Stimulated activated CD4-positive, alpha-beta T cell treated with anti-CD3 and anti-CD28 coated beads, Interleukin-12 subunit alpha, Interleukin-12 subunit beta, amount 100 ng/mL, for 4 hours (primary cell): ENCODE data around the gene CTNS.

ENCODE experiments used
- DNase-seq: peaks from one replicate; pipeline ENCODE4 v3.0.0-alpha.2; 2020

The CTNS gene

DNA sequence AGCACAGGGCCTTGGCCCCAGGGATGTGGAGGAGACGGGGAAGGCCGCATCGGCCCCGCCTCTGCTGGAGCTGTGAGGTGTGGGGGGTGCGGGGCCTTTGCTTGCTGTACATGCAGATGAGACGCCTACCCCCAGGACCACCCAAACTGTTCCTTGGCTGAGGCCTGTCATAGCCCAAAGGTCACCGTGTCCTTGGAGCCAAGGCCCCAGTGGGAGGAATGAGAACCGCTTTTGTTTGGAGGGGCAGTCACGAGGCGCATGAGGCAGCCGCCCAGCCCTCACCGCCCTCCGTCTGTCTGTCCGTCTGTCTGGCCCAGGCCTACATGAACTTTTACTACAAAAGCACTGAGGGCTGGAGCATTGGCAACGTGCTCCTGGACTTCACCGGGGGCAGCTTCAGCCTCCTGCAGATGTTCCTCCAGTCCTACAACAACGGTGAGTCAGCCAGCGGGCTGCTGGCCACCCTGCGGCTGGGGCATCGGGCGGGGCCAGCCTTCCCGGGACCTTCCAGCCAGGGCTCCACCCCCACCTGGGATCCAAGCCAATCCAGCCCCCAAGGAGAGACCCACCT lies 23.1 kb downstream of the CTNS start:
- DNase-seq: no peak

DNA sequence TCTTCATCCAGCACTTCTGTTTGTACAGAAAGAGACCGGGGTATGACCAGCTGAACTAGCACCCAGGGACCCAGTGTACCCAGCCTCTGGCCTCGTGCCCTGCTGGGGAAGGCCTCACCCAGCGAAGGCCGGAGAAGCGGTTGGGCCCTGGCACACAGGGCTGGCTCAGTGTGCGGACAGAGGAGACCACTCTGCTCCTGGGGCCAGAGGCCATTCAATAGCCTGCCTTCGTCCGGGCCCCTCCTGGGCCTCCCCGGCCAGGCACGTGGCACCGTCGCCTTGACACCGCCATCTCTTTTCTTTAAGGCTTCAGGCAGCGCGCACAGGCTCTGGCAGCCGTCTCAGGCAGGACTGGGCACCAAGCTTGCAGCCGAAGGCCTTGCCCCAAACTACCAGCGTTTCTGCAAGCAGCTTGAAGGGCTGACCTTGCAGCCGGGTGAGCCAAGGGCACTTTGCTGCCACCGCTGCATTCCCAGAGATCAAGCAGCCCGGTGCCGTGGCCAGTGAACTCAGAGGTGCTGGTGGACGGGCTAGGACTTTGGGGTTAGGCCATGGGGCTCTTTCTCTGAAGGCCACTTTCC lies 23.8 kb downstream of the CTNS start:
- no peak for DNase-seq

DNA sequence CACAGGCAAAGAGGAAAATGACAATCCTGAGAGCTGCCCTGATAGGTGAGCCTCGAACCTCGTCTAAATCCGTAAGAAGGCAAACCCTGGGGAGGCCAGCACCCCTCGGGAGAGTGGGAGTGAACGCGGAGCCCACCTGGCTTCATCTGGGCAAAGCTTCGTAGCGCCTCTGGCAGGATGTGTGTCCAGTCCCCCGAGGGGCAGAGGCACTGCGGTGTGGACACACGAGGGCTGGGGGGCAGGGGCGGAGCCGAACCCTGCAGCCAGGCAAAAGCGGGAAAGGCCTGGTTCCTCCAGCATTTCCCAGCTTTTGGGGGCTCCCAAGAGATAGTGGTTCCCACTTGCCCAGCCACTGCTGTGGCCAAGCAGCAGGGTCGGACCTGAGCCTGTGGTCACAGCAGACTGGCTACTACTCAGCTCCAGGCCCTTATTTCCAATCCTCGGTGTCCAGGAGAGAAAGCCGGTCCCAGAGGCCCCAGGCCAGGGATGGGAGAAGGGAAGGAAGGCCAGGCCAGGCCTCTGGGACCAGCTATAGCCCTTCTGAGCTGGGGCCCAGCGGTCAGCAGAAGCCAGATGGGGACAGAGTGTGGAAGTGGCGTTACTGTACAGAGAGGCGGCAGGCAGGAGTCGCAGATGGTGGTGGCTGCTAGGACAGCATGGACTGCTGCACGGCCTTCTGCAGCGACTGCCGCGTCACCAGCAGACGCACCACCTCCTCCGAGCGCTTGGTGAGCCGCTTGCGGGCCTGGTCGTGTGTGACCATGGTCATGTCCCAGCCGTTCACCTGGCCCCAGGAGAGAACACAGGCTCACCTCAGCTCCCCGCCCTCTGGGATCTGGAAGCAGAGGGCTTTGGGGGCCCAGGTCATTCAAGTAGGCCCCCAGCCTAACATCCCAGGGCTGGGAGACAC lies 26.8 kb downstream of the CTNS start:
- DNase-seq: no peak

DNA sequence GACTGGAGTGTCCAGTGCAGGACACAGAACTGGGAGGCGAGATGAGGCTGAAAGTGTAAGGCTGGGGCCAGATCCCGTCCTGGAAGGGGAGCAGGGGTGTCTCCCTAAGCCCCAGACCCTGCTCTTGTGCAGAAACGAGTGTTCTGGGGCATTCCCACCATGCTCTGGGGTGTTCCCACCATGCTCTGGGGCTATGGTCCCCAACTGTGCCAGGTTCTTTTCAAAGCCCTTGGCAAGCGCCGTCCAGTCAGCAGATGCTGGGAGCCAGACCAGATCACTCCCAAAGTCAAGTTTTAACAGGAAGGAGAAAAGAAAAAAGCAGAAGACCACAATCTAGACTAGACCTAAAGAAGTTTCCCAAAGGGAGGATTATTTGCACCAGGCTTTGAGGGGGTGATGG lies 29.3 kb downstream of the CTNS start:
- no peak for DNase-seq

DNA sequence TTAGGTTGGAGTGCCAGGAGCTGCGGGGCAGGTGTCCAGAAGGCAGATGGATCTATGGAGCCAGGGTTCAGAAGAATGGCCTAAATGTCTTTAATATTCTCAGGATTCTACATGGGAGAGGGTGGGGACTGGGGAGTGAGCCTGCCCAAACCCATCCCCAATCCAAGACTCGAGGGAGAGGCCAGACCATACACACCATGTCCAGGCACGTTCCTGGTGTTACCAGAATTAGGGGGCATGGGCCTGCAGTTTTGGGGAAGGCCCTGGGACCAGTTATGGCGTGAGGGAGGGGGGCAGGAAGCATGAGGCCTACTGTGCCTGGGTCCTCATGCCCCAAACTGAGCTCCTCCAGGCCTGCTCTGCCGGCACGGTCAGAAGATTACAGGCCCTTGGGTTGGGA lies 30.0 kb downstream of the CTNS start:
- DNase-seq: no peak

DNA sequence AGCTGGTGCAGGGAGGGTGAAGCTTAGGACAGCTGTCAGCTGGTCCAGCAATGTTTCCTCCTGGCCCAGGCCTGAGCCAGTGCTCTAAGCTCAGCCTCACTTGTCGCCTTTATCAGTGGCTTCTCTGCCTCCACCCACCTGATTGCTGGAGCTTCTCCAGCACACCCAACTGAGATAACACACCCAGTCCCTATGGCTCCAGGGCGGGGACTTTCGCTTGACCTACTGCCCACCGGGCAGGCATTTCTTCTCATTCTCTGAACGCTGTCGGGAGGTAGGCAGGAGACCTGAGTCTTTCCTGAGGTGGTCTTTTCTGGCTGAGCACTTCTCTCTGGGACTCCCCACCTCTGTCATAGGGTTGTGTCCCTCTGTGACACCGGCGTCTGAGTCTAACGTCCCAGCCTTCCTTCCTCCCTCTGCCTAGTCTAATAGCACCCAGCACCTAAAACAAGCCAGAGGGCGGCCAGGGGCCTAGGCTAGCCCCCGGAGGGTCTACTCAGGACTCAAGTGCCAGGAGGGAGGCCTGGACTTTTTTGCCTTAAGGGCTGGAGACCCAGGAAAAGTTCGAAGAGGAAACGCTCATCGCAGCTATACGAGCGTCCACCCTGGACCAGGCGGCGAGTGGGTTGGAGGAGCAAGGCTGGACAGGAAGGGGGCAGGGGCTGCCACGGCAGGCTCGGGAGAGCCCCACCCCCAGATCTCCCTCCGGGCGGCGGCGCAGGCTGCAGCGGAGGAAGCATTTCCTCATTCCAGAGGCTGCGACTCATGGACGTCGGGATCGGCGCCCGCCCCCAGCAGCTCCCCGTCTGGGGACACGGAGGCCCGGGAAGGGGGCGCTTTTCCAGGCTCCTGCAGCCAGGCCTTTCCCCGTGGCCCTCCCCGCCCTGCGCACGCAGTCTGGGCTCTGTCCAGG lies 31.1 kb downstream of the CTNS start:
- no peak for DNase-seq

DNA sequence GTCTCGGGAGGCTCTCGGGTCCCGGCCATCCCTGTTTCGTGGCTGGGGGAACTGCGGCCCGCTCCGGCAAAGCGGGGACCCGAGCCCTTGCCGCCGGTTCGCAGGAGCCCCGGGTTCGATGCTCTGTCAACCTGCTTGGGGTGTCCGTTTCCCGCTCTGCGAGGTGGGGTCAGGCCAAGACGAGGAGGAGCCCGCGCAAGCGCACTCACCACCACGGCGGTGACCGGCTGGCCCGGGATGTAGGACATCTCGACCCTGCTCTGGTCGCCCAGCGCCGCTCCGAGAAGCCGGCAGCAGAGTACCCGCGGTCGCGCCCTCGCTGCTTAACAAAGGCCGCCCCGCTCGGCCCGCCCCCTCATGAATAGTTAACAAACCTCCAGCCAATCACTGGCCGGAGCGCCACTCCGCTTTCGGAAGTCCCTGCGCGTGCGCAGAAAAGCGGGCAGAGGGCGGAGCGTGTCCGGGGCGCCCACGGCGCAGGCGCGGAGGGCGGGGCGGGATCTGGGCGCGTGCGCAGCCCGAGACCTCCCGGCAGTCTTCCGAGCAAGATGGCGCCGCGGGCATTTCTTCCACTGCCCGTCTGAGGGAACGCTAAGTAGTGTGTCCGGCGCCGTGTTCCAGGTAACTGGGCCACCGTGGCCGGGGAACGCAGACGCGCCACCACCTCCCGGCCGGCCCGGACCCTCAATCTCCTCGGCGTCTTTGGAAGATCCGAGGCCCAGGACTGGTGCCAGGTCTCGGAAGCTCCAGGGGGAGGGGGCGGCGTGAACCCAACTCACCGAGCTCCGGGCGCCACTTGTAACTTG lies 31.9 kb downstream of the CTNS start, which contains the start of the genes EMC6 and TAX1BP3:
TSS of gene EMC6 (plus strand) at position 534 of the 806 bp plus-strand sequence. CDS start 335 bp downstream, outside the sequence.
TSS of gene TAX1BP3 (minus strand) at position 300 of the 806 bp plus-strand sequence. CDS start at position 248, 52 bp downstream.
- peak; percentile 99 for DNase-seq

DNA sequence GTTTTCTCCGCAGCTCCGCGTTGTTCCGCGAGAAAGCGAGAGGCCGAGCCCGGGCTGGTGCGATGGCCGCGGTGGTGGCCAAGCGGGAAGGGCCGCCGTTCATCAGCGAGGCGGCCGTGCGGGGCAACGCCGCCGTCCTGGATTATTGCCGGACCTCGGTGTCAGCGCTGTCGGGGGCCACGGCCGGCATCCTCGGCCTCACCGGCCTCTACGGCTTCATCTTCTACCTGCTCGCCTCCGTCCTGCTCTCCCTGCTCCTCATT lies 32.5 kb downstream of the CTNS start:
- no peak for DNase-seq

DNA sequence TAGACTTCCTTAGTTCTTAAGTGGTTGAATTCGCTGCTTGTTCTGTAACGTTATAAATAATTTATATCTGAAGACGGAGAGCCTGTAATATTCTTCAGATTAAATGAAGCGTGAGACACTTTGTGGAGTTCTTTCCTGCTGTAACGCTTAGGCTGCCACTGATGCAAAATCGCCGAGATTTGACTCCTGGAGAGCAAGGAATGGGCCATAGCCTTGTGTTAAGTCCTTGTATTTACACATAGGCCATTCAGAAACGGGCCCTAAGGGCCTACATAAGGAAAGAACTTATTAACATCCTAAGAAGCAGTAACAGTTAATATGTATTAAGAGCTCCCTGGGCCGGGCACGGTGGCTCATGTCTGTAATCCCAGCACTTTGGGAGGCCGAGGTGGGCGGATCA lies 33.0 kb downstream of the CTNS start:
- no peak for DNase-seq

DNA sequence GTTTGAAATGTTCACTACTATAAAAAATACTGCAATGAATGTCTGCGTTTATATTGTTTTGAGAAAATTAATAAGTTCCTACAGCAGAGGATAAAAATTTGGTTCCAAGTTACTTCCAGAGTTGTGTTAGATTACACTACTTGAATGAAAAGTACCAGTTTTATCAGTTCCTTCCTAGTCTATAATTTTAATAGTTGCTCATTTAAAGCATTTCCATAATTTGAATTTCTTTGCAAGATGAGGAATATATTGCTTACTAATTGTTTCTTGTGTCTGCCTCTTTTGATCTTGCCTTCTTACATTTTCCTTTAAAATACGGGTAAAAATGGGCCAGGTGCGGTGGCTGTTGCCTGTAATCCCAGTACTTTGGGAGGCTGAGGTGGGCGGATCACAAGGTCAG lies 36.0 kb downstream of the CTNS start:
- no peak for DNase-seq

DNA sequence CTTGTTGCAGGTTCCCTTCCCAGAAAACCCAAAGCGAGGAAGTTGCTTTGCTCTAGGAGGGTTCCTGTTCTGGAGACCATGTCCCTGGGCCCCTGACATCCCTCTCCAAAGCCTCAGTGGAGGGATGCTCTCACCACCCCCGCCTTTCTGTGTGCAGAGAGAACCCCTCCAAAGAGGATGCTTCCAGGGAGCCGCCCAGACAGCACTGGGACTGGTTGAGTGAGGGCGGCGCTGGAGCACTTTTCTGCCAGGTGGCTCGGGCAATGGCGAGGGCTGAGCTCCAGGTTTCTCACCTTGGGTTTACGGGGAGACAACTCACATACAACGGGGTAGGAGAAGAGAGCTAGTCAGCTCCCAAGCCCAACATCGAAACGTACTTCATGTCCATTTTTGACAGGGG lies 39.3 kb downstream of the CTNS start:
- DNase-seq: no peak

DNA sequence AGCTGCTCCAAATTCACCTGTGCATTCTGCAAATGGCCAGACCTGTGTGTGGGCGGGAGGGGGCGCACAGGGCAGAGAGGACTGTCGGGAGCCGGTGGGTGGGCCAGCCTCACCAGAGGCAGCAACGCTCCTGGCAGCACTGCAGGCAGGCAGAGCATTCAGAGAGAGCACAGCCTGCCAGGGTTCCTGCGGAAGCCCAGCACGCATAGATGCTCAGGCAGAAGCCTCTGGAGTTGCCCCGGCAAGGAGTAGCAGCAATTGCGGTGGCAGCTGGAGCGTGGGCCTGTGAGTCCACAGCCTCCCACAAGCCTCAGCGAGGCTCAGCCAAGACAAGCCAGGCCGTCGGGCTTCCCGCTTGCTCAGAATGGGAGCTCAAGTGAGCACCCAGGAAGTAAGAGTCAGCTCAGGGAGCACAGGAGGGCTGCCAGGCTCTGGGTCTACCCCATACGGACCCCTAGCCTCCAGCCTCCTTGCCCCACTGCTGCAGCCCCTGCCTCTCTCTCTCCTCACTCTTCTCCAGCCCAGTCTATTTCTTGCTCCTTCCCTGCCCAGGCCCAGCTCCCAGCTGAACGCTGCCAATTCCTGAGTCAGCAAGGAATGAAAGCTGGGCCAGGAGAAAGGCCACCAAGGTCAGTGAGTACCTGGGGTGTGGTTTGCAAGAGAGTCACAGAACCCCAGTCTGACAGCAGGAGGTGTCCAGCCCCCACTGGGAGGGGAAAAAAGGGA lies 41.7 kb downstream of the CTNS start:
- DNase-seq: no peak

DNA sequence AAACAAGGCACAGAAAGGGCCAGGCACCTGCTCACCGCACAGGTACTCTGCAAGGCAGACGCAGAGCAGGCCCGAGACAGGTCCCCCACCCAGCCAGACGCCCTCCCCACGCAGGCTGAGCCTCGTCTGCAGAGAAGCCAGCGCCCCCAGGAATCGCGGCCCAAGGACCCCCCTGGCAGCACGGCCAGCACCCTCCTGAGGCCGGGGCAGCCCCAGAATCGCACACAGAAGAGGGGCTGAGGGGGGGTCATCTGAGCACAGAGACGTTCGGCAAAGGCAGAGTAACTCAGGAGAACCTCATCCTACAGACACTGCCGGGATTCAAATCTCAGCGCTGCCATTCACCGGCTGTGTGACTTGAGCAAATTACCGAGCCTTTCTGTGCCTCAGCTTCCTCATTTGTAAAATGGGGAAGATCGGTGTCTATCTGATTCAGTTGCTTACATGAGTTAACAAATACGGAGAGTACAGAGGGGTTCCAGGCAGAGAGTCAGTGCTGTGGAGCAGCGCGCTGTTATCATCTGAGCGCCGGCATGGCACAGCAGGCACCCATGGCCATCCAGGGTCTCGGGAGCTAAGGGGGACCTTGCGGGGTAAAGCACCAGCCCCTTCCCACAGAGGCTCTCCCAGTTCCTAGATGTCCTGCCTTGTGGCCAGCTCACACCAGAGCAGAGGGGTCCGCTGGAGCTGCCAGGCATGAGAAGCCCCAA lies 42.4 kb downstream of the CTNS start:
- DNase-seq: no peak

DNA sequence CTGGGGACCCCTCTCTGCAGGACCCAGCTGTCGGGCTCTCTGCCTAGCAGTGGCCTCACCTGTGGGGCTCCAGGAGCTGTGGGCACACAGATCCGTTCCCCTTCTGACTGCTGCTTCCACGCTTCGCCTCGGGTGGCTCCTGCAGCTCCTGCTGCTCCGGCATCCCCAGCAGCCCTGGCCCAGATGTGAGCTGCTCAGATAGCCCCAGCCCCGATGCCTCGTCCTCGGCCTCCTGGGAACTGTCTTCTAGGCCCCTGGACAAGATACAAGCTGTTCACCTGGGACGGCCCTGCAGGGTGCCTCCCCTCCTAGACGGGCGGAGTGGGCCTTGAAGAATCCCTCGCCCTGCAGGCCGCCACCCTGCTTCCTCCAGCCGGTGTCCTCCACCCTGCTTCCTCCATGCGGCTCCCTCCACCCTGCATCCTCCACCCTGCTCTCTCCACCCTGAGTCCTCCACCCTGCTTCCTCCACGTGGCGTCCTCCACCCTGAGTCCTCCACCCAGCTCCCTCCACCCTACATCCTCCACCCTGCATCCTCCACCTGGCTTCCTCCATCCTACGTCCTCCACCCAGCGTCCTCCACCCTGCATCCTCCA lies 43.1 kb downstream of the CTNS start:
- DNase-seq: no peak

DNA sequence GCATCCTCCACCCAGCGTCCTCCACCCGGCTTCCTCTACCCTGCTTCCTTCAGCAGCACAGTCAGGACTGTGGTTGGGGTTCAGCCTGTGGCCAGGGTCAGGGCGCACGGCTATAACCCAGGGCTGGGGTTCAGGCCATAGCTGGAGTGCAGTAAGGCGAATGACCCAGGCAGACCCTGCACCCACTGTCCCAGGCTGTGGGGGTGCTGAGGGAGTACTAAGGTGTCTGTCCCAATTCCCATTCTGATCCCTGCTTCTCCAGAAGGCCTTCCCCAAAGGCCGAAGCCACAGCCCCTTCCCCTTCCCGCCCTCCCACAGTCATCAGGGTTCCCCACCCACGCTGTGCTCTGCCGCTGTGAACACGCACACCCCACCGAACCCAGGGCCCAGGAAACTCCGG lies 44.5 kb downstream of the CTNS start:
- DNase-seq: no peak

DNA sequence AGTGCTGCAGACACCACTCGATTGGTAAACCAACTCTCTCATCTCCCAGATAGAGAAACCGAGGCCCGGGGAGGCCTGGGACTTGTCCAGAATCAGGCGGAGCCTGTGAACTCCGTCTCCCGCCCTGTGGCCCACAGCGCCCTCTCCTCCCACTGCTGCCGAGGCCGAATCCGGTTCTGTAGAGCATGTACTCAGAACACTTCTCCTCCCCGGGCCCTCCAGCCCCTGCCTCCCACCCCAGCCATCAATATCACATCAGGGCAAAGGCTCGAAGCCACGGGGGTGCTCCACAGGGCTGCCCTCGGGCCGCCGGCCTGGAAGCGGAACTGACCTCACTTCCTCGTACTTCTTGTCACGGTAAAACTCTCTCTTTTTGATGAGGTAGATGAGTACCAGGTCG lies 45.0 kb downstream of the CTNS start:
- no peak for DNase-seq

DNA sequence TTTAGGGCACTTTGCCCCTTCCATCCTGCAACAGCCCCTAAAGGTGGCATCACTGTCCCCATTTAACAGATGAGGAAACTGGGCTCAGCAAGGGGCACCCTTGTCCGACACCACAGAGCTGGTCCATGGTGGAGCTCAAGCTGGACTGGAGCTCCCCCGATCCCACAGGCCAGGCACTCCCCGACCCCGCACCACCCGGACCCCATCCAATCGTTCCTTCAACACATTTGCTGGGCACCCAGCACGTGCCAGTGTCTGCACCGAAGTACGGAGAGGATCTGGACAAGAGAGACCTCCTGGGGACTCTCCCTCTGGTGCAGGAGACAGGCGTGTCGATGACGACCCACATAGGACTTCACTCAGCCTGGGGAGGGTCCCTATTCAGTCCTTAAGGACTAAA lies 45.5 kb downstream of the CTNS start:
- no peak for DNase-seq

DNA sequence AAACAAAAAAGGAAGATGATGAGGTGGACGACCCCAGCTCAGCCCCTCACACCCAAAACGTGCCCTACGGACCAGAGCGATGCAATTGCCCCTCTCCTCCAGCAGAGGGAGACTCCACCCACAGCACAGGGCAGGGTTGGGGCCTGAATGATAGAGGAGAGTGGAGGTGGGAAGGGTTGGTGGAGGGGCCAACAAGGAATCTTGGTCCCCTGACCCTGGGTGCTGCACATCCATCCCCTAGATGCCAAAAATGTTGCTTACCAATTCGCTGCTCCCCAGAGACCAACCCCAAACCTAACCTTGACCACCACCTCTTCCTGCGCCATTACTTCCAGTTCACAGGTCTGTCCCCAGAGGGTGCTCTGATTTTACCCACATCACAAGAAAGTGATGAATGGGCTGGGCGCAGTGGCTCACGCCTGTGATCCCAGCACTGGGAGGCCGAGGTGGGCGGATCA lies 46.5 kb downstream of the CTNS start:
- DNase-seq: peak; percentile 47

DNA sequence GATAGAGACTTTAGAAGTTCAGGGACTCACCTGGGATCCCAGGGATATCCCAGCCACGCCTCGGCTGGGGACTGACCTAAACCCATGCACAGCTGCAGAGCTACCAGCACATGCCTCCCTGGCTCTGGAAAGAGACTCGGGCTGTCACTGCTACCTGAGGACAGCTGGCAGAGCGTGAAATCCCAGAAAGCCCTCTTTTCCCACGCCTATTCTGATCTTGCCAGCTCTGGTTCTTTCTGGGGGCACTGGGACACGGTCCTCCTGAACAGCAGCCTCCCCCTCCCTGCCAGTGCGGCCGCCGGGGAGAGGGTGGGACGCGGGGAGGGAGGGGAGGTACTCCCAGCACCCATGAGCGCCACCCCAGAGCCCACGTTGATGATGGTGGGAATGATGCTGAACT lies 48.6 kb downstream of the CTNS start:
- no peak for DNase-seq

DNA sequence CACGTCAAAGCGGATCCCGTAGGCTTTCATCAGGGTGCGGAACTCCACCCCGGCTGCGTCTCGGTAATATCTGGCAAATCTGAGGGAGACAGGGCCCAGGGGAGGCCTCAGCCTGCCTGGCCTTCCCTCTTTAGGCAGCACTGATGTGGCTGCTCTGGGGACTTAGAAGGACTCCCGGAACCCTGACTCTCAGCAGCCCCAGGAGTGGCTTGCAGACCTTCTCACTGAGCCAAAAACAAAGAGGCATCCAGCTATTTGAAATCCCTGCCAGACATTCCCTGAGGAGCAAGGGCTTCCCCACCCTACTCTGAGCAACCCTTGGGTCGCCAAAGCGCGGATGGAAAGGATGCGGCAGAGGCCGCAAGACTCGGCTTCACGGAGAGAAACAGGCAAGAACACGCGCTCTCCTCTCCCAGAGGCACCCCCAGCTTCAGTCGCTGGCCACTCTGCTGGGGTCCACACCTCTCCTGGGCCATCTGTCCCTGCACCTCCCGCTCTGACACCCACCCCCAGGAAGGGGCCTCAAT lies 51.5 kb downstream of the CTNS start:
- no peak for DNase-seq
